NCI-H2196 treated with DMSO at 0.1 percent for 48 hours (cell line): ENCODE measurements around the gene POU2F2.
A peak's percentile ranks its signal among the peaks of the same experiment; 100 is the strongest.

Source experiments
- DNase-seq: peaks from one replicate; lab custom pipeline; 2025; ENCODE audit not compliant: unreplicated experiment; lab: John Stamatoyannopoulos, UW

POU2F2 gene

GRCh38 chr19:42155796-42156195 is 23.6 kb upstream of the POU2F2 start:
- DNase-seq: no peak

DNA sequence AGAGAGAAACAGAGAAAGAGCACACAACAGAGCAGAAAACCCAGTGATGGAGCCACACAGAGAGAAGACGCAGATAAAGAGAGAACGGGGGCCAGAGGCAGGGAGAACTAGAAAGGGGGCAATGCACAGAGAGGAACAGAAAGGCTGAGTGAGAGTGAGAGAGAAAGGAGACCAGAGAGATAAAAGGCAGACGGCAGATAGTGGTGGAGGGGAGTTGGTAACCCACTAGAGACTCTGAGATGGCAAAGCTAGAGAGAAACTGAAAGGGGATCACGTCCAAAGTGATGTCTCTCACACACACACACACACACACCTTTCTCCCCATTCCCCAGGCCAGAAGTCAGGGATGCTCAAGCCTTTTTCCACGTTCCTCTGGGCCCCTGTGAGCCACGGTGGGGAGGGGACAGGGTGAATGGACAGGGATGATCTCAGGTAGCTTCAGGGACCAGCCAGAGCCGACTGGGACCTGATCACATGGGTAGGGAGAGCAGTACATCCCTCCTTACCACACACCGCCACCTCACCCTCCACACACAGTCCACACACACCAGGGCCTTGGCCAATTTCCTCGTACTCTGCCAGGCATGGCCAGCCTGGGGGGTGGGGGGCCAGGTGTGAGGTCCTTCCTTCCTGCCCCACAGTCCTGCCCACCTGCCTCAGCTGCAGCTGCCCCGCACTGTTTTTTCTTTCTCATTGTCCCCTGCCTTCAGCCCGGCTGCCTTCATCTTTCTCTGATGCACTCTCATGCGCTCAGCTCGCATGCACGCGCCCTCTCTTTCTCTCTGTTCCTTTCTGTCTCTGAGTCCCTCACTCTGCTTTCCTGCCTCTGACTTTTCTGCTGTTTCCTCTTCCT is 22.5 kb upstream of the POU2F2 start:
- peak; percentile 15 for DNase-seq

DNA sequence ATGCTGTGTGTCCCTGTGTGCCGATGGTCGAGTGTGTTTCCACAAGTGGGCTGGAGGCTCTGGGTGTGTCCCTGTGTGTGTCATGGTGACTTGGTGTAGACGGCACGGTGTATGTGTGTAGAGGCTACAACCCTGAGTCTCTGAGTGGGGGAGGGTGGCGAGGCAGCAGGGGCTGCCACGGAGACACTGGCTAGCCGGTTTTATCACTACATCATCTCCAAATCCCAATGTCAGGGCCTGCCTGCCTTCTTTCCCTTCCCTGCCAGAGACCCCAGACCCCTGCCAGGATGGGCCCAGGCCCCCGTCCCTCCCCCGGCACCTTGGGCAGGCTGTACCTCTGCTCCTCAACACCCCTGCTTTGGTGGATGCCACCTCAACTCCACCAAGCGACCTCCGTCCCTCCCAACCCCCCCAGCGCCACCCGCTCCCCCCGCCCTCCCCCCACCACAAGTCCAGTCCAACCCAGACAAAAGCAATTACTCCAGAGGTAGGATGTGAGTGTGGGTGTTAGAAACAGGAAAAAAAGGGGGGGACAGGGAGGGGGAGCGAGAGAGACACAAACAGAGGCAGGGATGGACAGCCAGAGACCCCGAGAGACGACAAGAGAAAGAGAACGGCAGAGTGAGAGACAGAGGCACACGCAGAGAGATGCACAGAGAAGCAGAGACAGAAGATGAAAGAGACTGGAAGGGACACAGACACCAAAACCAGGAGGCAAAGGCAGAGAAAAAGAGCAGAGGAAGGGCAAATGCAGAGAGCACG is 21.6 kb upstream of the POU2F2 start:
- DNase-seq: no peak

- DNase-seq: no peak
These were observed 20.8 kb upstream of the POU2F2 start for GRCh38 chr19:42152910-42153671.

DNA sequence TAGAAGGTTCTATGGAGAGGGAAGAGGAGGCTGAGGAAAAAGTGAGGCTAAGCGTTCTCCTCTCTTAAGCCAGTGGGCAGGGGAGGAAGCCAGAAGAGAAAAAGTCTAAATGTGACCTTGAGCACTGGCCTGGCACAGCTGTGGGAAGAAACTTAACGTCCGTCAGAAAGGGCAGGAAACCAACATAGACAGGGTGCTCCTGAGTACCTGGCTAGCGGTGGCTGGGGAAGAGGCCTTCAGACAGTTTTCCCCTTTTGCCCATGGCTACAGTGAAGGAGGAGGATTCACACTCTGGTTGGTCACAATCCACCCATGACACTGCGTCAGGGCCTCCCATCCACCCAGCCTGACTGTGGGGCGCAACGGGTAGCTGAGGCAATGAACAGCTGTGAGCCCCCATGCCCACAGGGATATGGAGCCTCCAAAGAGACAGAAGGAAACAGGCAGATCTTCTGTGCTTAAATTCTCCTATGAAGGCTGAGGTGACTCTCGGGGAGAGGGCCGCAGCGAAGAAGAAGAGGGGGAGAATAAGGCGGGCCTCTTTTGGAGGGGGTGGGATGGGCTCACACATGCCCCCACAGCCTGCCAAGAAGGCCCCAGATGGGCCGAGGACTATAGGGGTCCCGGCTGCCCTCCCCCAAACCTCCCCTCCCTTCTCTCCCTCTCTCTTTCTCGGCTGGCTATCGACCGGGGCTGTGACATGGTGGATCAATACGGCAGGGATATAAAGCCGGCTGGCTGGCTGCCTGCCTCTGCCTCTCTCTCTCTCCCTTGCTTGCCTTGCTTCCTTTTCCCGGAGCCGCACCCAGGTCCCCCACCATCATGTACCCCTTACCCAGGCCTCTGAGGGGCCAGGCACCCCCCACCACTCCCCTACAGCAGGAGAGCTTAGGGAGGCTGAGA is 19.8 kb upstream of the POU2F2 start:
- no peak for DNase-seq

- no peak for DNase-seq
These were observed 18.7 kb upstream of the POU2F2 start for GRCh38 chr19:42150911-42151361.

DNA sequence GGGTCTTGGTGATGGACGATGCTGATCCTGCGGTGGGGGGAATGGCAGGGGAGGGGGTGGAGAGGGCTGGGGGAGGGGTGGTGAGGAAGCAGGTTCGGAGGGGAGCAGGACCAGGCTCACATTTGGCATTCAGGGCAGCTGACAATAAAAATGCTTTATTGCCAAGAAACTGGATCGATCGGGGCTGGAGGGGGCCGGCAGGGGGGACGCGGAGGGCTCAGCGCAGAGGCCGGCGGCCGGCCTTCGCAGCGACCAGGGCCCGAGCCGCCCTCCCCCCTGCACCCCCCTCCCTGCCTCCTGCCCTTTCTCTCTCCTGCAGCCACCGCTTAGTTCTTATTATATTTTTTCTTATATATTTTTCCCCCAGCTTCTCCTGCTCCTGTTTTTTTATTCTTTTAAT is 18.1 kb upstream of the POU2F2 start:
- no peak for DNase-seq

- DNase-seq: no peak
These were observed 17.4 kb upstream of the POU2F2 start for GRCh38 chr19:42149447-42150202.

GRCh38 chr19:42148266-42148665 is 16.0 kb upstream of the POU2F2 start:
- DNase-seq: no peak

GRCh38 chr19:42143341-42144234 is 11.3 kb upstream of the POU2F2 start:
- DNase-seq: no peak

- no peak for DNase-seq
These were observed 8.0 kb upstream of the POU2F2 start for GRCh38 chr19:42140125-42140754.

GRCh38 chr19:42134535-42135070 is 2.4 kb upstream of the POU2F2 start:
- DNase-seq: no peak

DNA sequence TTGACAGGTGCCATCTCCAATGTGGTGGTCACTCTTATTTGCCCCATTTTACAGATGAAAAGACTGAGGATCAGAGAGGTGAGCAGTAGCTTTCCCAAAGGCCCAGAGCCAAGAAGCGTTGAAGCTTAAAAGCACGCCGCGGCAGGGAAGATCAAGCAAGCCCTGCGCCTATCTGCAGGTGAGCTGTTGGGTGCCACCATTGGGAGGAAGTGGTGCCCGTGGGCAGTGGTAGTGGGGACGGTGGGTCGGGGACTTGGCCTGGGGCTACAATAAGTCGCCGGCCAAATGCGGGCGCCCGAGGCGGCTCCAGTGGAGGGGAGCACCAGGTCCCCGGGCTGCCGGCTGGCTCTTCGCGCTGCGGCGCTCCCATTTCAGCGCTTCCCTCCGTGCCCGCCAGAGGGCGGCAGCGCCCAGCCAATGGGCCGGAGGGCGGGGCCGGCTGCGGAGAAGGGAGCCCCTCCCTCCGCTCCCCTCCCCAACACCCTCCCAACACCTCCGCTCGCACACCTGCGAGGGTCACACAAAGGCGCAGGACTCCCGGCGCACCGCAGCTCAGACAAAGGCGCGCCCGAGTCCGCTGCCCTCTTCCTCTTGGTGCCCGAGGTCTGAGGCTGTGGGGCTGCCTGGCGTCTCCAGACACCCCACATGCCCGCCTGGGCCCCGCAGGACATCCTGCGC is 744 bp upstream of the POU2F2 start:
- DNase-seq: peak; percentile 67

DNA sequence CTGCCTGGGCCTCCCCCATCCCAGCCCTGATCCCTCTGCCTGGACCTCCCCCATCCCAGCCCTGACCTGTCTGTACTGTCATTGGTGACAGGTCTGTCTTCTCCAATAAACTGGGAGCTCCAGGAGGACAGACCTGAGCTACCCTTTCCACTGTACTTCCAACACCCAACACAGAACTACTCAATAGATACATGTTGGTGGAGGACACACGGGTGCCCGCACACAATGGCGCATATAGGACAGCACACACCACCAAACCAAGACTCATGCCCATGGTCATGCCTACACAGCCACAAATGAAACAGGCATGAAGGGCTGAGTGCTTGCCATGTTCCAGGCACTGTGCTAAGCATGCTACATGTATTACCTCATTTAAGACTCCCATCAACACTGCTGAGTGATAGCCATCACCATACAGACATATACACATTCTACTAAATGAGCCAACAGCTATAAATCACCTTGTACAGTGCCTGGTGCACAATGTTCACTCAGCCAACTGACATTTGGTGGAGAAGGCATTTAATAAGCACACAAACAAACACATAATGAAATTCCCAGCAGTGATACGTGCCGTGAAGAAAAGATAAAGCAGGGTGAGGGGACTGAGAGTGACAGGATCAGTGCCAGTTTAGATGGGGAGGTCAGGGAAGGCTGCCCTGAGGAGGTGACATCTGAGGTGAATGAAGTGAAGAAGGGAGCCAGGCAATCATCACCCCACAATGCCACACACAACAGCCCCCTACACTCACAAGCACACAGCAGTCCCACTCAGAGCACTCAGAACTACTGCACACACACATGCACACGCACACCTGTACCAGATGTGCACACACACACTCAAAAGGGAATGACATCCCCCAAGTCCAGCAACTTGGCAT is 857 bp downstream of the POU2F2 start:
- no peak for DNase-seq

DNA sequence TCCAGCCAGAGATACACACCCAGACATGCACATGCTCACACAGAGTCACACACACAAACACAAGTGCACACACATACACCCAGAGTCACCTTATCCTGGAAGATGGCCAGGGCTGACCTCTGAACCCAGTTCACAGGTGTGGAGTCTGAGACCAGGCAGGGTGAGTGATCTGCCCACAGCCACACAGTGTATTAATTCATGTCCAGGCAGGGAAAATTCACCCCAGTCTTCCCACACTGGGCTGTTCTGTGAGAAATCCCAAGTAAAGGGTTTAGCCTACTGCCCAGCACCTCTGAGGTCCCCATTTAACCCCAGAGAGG is 2.0 kb downstream of the POU2F2 start:
- no peak for DNase-seq

GRCh38 chr19:42129399-42130253 is 2.6 kb downstream of the POU2F2 start:
- DNase-seq: no peak
